Activated CD4-positive, alpha-beta T cell treated with anti-CD3 and anti-CD28 coated beads for 48 hours (primary cell): Measurements from ENCODE around the gene PCCA.
"Not testable (repeated sequence)": the region's sequence is repeated elsewhere in the genome, so short reads cannot be mapped to it uniquely, and the experiment has no call there.

ENCODE experiments used
- DNase-seq: peaks from one replicate; pipeline ENCODE4 v3.0.0-alpha.2; 2020

Gene PCCA

DNA sequence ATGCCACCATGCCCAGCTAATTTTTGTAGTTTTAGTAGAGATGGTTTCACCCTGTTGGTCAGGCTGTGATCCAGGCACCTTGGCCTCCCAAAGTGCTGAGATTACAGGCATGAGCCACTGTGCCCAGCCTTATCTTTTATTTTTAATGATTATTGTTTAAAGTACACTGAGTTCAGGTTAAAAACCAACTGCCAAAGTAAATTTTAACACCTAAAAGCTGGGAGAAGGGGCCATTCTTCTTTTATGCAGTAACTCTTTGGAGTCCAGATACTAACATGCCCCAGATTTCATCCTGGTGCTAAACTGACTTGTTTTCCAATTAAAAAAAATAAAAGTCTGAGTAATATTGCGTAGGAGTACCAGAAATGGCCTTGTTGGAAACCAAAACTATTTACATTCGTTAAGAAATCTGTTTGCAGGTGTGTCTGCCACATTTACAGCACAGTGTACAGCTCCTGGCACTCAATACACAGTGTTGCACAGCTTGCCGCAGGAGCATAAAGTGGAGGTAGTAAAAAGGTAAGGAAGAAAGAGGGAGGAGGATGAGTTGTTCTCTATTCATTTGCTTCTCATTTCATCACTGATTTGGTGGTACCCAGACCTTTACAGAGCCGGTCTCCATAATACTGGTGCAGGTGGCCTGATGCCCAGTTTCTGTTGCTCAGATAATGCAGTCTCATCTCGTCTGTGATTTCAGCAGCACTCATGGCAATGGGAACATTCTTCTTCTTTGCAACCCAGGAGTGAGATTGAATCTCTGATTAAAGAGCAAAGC is 108.9 kb downstream of the PCCA start:
- DNase-seq = no peak

DNA sequence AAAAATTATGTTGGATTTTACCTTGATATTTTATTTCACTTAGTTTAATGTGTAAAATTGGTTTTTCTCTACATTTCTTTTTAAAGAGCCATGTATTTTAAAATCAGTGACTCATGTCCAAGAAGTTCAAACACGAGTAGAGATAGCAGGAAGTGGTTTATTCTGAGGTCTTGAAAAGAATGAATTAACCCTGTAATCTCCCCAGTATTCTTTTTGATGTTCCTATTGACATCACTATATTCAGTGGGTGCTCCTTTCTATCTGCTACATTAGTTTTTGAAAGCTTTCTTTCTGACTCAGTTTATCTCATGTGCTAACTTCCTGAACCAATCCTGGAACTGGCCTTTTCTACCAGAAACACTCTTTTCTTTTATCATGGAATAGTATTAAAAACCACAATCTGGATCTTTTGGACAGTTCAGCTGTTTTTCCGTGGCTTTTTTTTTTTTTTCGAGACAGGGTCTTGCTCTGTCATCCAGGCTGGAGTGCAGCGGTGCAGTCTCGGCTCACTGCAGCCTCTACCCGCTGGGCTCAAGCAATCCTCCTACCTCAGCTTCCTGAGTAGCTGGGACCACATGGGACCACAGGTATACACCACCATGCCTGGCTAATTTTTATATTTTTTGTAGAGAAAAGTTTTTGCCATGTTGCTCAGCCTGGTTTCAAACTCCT is 114.9 kb downstream of the PCCA start:
- no peak for DNase-seq

DNA sequence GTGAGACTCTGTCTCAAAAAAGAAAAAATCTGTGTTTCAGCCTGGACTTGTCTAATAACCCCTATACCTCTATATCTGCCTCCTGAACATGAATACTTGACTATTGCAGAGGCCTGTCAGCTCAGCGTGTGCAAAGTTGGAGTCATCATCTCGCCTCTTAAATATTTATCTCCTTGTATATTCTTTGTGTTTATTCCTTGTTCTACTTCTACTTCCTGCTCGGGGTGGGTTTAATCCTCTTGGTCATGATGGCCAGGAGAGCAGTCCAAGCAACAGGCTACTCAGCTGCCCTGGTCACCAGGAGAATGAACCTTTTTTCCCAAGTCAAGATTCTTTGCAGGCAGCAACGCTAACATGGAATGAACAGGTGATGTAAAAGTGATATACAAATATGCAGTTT is 119.1 kb downstream of the PCCA start:
- DNase-seq = no peak

DNA sequence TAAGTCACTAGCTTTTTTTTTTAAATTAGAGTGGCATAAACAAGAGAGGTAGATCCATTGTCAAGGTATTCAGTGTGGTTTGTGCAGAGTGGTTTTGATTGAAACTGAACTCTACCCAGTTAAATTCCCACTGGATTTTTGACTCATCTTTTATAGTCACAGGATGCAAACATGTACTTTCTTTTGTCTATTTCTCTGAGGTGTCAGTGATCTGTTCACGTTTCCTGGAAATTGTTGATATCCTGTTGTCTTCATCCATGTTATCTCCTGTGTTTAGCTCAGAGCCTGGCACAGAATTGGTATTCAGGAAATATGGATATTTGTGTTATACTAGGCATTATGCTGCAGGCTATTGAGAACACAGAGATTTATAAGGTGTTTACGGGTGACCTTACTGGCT is 119.7 kb downstream of the PCCA start:
- DNase-seq = no peak

DNA sequence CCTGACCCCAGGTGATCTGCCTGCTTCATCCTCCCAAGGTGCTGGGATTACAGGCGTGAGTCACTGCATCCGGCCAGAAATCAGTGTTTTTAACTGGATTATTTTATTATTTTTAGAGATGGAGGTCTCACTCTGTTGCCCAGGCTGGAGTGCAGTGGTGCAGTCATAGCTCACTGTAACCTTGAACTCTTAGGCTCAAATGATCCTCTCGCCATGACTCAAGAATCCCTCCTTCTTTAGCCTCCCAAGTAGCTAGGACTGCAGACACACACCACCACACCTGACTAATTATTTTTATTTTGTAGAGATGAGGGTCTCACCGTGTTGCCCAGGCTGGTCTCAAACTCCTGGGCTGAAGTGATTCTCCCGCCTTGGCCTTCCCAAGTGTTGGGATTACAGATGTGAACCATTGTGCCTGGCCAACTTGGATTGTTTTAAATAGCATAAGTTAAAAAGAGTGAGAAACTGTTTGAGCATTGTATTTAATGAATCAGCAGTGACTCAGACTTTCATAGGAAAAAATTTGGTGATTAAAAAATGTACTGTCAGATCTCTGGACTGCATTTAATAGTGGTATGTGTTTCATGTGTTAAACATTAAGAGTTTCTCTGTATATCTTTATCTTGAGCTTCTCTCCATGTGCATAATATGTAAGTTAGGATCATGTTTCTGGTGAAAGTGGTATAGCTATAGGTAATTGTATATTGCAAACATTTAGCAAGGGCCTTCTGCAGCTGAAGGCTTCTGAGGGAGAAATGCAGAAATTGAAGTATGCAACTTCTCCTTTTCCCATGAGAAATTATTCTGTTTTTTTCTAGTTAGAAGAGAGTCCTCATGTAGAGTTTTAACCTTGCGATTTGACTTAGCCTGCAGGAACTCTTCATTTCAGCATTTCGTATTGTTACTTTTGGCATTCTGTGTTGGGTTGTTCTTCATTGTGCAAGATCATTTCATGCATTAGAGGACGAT is 121.2 kb downstream of the PCCA start:
- DNase-seq = no peak

DNA sequence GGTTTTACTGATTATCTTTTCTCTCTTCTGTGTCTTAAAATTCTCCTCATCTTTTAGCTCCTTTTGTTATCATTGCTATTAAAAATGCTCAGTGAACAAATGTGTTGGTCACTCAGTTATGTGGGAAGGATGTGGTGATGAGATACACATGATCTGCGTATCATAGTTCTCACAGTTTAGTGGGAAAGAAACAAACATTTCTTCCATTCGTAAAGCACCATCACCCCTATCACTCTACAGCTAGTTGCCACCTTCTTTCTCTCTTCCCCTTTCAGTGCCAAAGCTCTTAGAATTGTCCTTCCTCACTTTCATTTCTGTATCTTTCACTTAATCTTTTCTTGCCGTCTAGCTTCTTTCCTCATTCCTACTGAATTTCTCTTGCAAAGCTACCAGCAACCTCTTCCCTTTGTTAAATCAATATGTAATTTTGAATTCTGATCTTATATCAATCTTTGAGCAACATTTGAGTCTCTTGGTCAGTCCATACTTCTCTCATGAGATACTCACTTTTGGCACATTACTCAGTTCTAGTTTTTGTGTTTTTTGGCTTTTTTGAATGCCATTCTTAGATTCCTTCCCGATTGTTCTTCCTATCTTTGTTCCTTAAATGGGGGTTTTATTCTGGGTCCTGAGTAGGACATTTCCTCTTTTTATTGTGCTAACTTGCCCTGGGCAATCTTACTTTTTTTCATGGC is 122.3 kb downstream of the PCCA start:
- DNase-seq = no peak

DNA sequence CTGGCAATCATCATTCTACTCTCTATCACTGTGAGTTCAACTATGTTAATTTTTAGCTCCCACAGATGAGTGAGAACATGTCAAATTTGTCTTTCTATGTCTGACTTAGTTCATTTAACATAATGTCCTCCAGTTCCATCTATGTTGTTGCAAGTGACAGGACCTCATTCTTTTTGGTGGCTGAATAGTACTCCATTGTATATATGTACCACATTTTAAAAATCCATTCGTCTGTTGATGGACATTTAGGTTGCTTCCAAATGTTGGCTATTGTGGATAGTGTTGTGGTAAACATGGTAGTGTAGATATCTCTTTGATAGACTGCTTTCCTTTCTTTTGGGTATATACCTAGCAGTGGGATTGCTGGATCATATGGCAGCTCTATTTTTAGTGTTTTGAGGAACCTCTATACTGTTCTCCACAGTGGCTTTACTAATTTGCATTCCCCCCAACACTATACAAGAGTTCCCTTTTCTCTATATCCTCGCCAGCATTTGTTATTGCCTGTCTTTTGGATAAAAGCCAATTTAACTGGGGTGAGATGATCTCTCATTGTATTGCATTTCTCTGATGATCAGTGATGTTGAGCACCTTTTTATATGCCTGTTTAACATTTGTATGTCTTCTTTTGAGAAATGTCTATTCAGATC is 124.1 kb downstream of the PCCA start:
- no peak for DNase-seq

DNA sequence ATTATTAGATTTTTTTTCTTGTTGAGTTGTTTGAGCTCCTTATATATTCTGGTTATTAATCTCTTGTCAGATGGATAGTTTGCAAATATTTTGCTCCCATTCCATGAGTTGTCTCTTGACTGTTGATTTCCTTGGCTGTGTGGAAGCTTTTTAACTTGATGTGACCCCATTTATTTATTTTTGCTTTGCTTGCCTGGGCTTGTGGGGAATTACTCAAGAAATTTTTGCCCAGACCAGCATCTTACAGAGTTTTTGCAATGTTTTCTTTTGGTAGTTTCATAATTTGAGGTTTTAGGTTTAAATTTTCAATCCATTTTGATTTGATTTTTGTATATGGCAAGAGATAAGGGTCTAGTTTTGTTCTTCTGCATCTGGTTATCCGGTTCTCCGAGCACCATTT is 124.7 kb downstream of the PCCA start:
- no peak for DNase-seq

DNA sequence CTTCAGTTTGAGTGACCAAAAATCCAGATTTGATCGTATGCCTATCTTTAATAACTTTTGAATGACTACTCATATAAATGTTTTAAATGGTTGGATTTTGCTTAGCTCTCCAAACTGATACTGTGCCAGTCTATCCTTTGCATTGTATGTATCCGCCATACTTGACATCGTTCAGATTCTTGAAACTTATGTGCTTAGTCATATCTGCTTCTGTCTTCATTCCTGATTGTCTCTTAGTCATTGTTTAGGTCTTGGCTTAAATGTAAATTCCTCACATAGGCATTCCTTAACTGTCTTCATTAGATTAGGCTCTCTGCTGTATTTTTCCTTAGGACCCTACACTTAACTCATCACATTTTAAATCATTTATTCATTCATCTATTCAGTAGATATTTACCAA is 126.0 kb downstream of the PCCA start:
- no peak for DNase-seq

DNA sequence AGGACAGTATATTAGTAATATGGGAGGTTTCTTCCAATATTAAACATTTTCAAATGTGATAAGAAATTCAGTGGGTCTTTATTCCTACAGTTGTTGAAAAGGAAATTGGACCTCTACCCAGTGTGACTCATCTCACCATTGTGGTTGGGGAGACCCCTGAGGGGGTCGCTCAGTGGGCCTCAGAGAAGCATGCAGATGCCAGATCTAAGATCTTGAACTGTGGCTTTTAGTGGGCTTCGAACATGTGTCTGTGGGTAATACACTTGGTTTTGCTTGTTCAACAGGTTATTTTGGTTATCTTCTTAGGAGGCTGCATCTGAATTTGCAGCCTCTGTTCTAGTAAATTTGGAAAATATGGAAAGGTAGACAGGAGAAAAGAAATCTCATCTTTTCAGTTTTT is 132.3 kb downstream of the PCCA start:
- no peak for DNase-seq

DNA sequence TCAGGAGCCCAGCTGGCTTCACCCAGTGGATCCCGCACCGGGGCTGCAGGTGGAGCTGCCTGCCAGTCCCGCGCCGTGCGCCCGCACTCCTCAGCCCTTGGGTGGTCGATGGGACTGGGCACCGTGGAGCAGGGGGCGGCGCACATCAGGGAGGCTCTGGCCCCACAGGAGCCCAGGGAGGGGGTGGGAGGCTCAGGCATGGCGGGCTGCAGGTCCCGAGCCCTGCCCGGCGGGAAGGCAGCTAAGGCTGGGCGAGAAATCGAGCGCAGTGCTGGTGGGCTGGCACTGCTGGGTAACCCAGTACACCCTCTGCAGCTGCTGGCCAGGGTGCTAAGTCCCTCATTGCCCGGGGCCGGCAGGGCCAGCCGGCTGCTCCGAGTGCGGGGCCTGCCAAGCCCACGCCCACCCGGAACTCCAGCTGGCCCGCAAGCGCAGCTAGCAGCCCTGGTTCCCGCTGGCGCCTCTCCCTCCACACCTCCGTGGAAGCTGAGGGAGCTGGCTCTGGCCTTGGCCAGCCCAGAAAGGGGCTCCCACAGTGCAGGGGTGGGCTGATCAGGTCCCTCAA is 135.2 kb downstream of the PCCA start:
- not testable (repeated sequence) for DNase-seq

DNA sequence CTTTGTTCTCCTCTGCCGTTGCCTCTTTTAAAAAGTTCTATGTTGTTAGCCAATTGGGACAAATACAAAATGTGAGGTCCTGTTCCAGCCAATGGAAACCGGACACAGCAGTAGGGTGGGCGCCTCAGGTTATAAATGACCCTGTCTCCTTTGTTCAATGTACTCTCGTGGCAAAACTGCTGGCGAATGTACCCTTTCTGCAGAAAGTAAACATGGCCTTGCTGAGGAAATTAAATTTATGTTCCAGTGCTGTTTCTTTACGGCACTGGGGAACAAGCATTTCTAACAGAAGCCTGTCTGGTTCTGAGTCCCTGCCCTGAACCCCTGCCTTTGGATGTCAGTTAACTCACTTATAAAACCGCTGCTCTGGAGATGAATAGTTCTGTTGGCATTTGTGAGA is 140.7 kb downstream of the PCCA start:
- DNase-seq = no peak

DNA sequence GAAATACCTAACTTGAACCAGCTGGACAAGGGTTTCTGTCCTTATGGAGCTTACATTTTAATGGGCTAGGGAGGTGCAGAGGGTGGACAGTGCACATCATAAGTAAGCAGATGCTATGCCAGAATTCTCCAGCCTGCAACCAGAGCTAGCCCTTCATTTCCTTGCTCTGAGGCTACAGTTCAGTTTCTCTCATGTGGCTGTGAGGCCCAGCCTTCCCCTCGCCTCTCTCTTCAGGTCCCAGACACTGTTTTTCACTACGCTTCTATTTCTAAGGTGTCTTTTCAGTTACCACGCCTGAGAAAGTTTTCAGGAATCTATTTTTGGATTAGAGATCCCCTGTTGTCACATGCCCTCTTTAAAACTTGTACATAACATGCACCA is 141.9 kb downstream of the PCCA start:
- DNase-seq = no peak

DNA sequence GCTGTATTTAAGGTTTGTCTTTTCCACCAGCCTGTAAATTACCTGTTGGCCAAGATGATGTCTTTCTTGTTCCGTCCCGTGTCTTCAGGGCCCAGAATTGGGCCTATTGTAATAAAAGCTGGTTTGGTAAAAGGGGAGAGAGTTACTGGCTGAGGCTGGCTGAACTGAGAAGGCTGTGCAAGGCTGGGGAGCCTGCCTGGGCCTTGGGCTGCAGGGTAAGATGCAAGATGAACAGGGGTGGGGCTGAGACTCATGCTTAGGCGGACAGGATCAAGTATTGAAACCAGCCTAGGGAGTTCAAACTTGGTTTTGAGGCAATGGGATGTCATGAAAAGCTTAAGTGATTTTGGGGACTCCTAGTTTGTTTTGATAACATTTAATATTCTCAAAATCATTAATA is 142.3 kb downstream of the PCCA start:
- DNase-seq = no peak

DNA sequence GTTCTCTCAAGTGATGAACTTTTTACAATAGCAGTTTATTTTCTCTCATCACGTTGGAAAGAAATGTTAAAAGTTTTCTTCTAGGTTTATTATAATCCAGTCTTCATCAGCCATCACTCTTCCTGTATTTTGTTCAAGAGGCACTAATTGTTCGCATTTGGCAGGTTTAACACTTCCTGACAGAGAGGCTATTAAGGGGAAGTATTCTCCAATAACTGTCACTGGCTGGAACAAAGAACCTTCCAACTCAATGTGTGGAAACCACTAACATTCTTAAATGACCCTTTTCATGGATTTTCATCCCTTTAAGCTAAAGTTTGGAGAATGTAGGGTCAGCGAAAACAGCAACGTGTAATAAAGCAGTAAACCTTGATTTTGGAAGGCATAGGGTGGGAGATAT is 145.1 kb downstream of the PCCA start:
- DNase-seq = no peak

DNA sequence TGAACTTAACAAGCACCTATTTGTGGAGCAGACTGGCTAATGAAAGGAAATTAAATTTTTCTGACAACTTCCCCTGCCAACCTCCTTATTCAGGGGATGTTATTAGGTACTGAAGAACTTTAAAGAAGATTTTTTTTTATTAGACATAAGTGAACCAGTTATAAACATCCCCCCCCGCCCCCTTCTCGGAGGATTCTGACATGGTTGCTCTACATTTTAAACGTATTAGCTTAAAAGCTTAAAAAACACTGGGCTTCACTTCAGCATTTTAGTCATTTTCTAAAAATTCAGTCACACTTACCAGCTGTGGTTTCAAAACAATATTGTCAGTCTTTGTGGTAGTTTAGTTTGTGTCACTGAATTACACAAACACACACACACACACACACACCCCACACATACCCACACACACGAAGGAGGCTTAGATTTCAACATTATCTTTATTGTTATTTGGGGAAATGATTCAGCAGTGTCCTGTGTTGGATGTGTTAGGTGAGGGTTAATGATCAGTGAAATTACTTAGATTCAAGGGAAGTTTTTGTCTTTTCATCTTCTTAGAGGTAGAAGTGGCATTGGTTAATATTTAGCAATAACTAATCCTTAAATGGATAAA is 145.7 kb downstream of the PCCA start:
- DNase-seq = no peak

DNA sequence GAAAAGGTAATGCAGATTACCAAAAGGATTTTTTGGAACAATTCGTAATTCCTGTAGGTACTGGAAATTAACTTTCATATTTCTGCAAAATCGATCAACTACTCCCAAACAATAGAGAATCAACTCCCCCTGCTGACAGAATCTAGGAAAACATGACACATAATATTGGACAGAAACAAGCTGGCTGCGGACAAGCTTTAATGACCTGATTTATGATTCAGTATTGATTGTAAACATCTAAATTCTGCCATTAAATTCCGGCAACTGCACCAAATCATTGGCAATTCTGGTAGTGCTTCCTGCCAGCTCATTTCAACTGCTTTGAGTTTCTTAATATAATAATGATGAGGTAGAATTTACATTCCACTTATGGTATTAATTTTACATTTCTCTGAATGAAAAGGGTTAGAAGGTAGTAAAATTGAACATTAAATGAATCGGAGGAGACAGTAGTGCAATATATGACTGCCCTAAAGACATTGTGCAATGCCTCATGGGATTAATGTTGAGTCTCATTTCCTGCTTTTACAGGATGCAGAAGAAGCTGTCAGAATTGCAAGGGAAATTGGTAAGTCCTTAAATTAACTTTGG is 146.5 kb downstream of the PCCA start:
- no peak for DNase-seq

DNA sequence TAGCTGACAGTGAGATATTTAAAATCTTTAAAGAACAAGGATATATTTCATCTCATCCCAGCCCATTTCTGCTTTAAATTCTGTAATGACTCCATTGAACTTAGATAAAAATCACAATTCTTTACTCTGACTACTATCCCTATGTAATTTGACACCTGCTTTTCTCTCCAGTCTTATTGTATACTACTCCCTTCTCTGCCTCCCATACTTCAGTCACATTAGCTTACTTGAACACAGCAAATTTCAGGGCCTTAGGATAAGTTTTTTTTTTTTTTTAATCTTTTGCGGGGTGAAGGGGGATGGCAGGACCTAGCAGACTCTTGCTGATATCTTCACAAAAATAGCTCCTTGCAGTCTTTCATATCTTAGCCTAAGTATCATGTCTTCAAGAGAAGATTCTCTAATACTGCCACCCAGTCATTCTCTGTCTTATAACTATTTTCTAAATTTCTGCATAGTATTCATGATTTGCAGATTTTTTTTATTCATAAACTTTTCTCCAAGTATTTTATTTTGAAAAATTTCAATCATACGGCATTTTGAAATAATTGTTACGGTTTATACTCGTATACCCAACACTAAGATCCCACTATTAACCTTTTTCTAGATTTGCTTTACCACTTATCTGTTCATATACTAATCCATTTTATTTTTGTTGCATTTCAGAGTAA is 151.4 kb downstream of the PCCA start:
- DNase-seq = no peak

DNA sequence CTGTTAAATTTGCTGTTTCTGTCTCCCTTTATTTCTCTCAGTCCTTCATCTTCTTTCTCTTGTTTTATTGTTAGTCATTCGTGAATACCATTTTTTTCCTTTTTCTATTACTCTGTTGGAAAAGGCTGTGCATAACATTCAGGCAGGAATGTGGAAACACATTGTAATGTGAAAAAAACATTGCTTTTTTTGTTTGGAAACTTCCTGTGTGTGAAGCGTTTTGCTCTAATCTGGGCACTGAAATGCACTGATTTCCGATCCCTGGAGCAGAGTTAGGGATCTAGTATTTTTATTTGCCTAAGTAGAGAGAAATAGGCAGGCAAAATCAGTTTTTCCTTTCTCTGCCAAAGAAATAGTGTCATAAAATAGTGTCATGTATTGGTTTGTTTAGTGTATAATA is 155.5 kb downstream of the PCCA start:
- no peak for DNase-seq

DNA sequence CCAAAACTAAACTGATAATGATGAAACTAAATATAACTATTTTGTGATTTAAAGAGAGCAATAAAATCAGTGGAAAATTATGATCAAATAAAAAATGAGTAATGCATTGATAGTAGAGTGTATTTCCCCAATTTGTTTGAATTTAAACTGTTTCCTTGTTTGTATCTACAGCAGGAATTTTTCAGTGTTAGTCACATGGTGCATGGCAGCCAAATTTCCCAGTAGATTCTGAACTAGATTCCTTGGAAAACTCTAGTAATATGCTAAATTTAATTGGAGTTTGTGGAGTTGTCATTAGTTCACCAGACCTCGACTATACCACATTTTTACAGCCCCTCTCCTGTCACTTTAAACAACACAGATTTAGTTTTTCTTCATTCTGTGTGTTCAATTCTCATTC is 156.2 kb downstream of the PCCA start:
- DNase-seq = no peak

DNA sequence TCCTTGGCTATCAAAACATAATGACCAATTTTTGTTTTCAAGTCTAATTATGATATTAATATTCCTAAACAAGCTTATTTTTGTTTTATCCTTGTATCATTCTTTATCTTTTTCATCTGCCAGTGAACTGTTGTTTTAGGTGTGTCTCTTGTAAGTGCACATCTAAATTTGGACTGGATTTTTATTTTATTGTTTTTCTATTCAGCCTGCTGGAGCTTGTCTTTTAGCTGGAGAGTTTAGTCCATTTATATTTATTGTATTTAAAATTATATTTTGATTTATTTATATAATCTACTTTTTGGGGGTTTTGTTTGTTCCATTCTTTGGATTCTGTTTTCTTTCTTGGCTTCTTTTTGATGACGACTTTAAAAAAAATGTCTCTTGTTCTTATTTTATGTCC is 159.0 kb downstream of the PCCA start:
- no peak for DNase-seq
